GM23248 (cell line): ENCODE results near the gene HOXC13. TPM values are rescaled to one million over a fixed set of nuclear protein-coding genes. Genes with fewer than 3 reads are reported as not detected.
A peak's percentile ranks its signal among the peaks of the same experiment; 100 is the strongest.

Source experiments
- DNase-seq: peaks from one replicate; pipeline ENCODE4 v3.0.0-alpha.2; 2015
- H2AFZ ChIP-seq: fragments of 200-600 bp; sonication (generic); 2 replicates; pipeline ENCODE4 v1.6.1; 2016; ENCODE audit warnings: antibody characterized with exemption
- H3F3A ChIP-seq: fragments of 200-600 bp; sonication (generic); 2 replicates; pipeline ENCODE4 v1.6.1; 2016; ENCODE audit warnings: mild to moderate bottlenecking, antibody characterized with exemption, mixed run types; ENCODE audit not compliant: insufficient read depth
- H3K27ac ChIP-seq: fragments of 200-600 bp; sonication (generic); 2 replicates; pipeline ENCODE4 v1.5.1; 2016; ENCODE audit warnings: mild to moderate bottlenecking
- H3K27me3 ChIP-seq: fragments of 200-600 bp; sonication (generic); replicated peaks from 2 replicates; pipeline ENCODE4 v1.6.1; 2016; ENCODE audit warnings: mild to moderate bottlenecking; ENCODE audit not compliant: insufficient read depth
- H3K36me3 ChIP-seq: fragments of 200-600 bp; sonication (generic); 2 replicates; pipeline ENCODE4 v1.6.1; 2016; ENCODE audit warnings: low read depth, mild to moderate bottlenecking
- H3K4me1 ChIP-seq: fragments of 200-600 bp; sonication (generic); 2 replicates; pipeline ENCODE4 v1.6.1; 2016; ENCODE audit warnings: mild to moderate bottlenecking; ENCODE audit not compliant: insufficient read depth
- H3K4me2 ChIP-seq: fragments of 200-600 bp; sonication (generic); one replicate; pipeline ENCODE4 v1.6.1; 2016; ENCODE audit warnings: mild to moderate bottlenecking; ENCODE audit not compliant: unreplicated experiment
- H3K4me3 ChIP-seq: fragments of 200-600 bp; sonication (generic); 2 replicates; pipeline ENCODE4 v1.5.1; 2016; ENCODE audit warnings: mild to moderate bottlenecking
- H3K79me2 ChIP-seq: fragments of 200-600 bp; sonication (generic); 2 replicates; pipeline ENCODE4 v1.6.1; 2016; ENCODE audit warnings: mild to moderate bottlenecking; ENCODE audit not compliant: insufficient read depth
- H3K9ac ChIP-seq: fragments of 200-600 bp; sonication (generic); 2 replicates; pipeline ENCODE4 v1.6.1; 2016; ENCODE audit warnings: mild to moderate bottlenecking
- H3K9me2 ChIP-seq: fragments of 200-600 bp; sonication (generic); 2 replicates; pipeline ENCODE4 v1.6.1; 2016; ENCODE audit warnings: mixed run types, mild to moderate bottlenecking, moderate library complexity; ENCODE audit not compliant: insufficient read depth
- H3K9me3 ChIP-seq: fragments of 200-600 bp; sonication (generic); one replicate; pipeline ENCODE4 v1.6.1; 2017; ENCODE audit warnings: low read depth
- H4K20me1 ChIP-seq: fragments of 200-600 bp; sonication (generic); 2 replicates; pipeline ENCODE4 v1.6.0; 2016; ENCODE audit not compliant: insufficient read depth
- EZH2 ChIP-seq: fragments of 200-600 bp; sonication (generic); IDR thresholded peaks from 2 replicates; pipeline ENCODE4 v1.6.1; 2018; ENCODE audit warnings: antibody characterized with exemption, mild to moderate bottlenecking; ENCODE audit not compliant: insufficient read depth, poor library complexity, severe bottlenecking
- EZH2phosphoT487 ChIP-seq: fragments of 200-600 bp; sonication (generic); IDR thresholded peaks from 2 replicates; pipeline ENCODE4 v1.6.1; 2018; ENCODE audit warnings: antibody characterized with exemption, moderate library complexity, mild to moderate bottlenecking, low read depth; ENCODE audit not compliant: insufficient read depth
- WGBS, 2 experiments: methylation state at CpG; one replicate each; pipeline ENCODE4 v1.1.6; 2015 to 2017; ENCODE audit warnings: low lambda C conversion rate in 2 of 2, low coverage in 1 of 2; ENCODE audit errors: missing lambda C conversion rate in 2 of 2; 5-methylcytosine and 5-hydroxymethylcytosine counted together
- in situ Hi-C: fragments of 300-500 bp; cut with MboI; formaldehyde crosslinking; loops from 2 replicates; pipeline ENCODE4 v1.15.0; 2020
- polyA plus RNA-seq: library from polyadenylated mRNA; unstranded; fragments of >200 nt; fragmentation: Nextera tagmentation; extraction: Ambion mirVana; gene quantifications from 2 replicates; pipeline ENCODE4 v1.2.1, GENCODE V29; 2016
- total RNA-seq: library from RNA; depleted of rRNA; stranded (reverse); fragments of >200 nt; shearing (Covaris generic); gene quantifications from 2 replicates; pipeline ENCODE4 v1.2.3, GENCODE V29; 2014

Gene HOXC13
- total and polyA plus RNA-seq, 2 experiments from 2014 or later, result not detected

DNA sequence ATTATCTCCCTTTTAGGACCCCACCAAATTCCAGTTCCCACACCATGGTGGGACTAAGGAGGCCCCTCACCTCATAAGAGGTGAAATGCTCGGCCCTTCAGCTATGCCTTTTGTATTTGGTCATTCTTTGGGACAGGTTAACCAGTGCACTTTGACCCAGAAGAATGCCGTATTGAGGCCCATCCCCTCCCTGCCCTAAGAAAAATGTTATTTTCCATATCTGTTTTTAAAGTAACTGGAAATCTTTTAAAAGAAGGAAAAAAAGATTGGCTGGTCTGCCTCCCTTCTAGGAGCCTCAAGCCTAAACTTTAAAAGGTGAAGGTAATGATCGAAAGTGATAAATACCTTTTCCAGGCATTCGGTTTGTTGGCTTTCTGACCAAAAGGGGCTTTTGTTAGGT, 5.7 kb upstream of the HOXC13 start:
- no peak overlapping the region for H3K4me2 ChIP-seq
- no peaks in the 10 kb centered on the region for H3K9me2 ChIP-seq
- H3K27ac ChIP-seq, result no peak overlapping the region
- H3F3A ChIP-seq, result no peaks in the 10 kb centered on the region
- no peak overlapping the region for H3K4me3 ChIP-seq
- 63 to 64% methylated on average over 4 of the region's 4 CpGs for WGBS, 2 experiments
- H3K27me3 ChIP-seq, result peaks cover 100% of the 10 kb centered on the region
- no peaks in the 10 kb centered on the region for H3K79me2 ChIP-seq
- H3K4me1 ChIP-seq, result no peaks in the 10 kb centered on the region
- in situ Hi-C loops, result no loop called here
- H2AFZ ChIP-seq, result no peak overlapping the region
- no peaks in the 10 kb centered on the region for H3K36me3 ChIP-seq
- no peak overlapping the region for H3K9ac ChIP-seq
- DNase-seq, result no peak
- H4K20me1 ChIP-seq, result no peaks in the 10 kb centered on the region
- TF ChIP-seq EZH2 (no peak), EZH2phosphoT487 (no peak)
- no peaks in the 10 kb centered on the region for H3K9me3 ChIP-seq

DNA sequence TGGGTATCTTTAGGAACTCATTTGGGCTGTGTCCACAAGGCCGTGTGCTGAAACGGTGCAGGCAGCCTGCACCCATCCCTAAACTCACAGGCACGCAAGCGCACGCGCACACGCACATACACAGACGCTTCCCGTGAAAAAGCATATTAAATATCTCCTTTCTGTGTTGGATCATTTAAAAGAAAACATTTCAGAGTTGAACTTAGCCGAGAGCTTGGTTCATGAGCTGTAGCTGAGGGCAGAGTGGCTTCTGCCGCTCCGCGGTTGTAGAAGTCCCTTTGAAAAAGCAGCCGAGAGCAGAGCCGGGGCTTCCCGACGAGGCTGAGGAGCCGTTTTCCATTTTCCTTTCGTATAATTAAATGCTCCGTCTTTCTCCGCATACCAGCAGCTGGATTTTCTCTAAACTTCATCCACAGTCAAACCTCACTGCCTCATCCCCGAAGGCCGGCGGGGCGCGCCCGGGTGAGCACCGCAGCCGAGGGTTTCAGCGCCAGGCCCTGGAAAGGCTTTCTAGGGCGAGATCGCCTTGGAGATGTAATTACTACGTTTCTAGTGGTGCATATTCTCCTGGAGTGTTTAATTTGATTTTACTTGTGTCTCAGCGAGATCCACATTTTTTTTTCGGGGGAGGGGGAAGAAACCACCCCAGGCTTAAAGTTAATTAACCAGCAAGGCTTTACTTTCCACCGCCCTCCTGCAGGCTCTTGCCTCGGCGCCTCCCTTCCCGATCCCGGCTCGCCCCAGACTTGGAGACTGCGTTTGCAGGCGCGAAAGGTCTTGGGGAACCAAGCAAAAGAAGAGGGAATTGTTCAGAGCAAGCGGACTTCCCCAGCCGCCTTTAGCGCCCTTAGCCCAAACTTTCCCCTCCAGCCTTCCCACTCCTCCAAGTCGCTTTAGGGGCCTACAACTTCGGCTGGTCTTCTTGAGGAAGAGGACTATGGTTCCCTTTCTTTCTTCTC, 3.0 kb upstream of the HOXC13 start:
- peak overlapping the region; percentile 19; the same call in 1 of the 2 replicates for H2AFZ ChIP-seq
- H3K36me3 ChIP-seq, result no peaks in the 10 kb centered on the region
- H3K27ac ChIP-seq, result no peak overlapping the region
- 16 to 19% methylated on average over 49 of the region's 49 CpGs for WGBS, 2 experiments
- H3K79me2 ChIP-seq, result no peaks in the 10 kb centered on the region
- H3K4me1 ChIP-seq, result no peaks in the 10 kb centered on the region
- in situ Hi-C loops, result no loop called here
- no peaks in the 10 kb centered on the region for H4K20me1 ChIP-seq
- no peaks in the 10 kb centered on the region for H3F3A ChIP-seq
- peak; percentile 29 for DNase-seq
- H3K9ac ChIP-seq, result no peak overlapping the region
- H3K9me3 ChIP-seq, result no peaks in the 10 kb centered on the region
- H3K4me3 ChIP-seq, result peak overlapping the region; percentile 19
- peaks cover 100% of the 10 kb centered on the region for H3K27me3 ChIP-seq
- peak overlapping the region; percentile 25 for H3K4me2 ChIP-seq
- TF ChIP-seq EZH2 (peak; percentile 99), EZH2phosphoT487 (peak; percentile 57; the same call in 1 of the 2 replicates)
- no peaks in the 10 kb centered on the region for H3K9me2 ChIP-seq

DNA sequence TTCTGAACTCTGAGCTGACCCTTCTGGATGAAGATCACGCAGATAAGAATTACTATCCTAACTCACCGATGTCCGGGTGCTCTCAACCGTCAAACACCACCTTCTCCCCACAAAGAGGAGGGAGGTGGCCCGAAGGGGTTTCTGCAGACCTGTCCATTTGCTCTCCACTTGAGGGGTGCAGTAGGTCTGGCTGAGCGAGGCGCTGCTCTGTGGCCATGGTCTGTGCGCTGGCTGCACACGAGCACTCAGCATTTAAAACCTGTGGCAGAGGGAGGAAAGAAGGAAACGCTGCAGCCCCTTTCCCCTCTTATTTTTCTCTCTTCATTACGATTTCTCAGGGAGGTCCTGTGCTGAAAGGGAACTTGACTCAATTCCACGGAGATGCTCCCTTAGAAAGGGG, 1.5 kb upstream of the HOXC13 start:
- Histone ChIP-seq H3K9ac (no peak overlapping the region), H3K79me2 (no peaks in the 10 kb centered on the region), H3K9me2 (no peaks in the 10 kb centered on the region), H3F3A (no peaks in the 10 kb centered on the region), H3K27ac (no peak overlapping the region), H3K36me3 (no peaks in the 10 kb centered on the region), H3K9me3 (no peaks in the 10 kb centered on the region), H2AFZ (no peak overlapping the region), H3K4me3 (no peak overlapping the region), H4K20me1 (no peaks in the 10 kb centered on the region), H3K4me2 (no peak overlapping the region), H3K27me3 (peaks cover 99% of the 10 kb centered on the region), H3K4me1 (no peaks in the 10 kb centered on the region)
- 11 to 12% methylated on average over 12 of the region's 12 CpGs for WGBS, 2 experiments
- no peak for TF ChIP-seq EZH2phosphoT487
- TF ChIP-seq EZH2, result no peak
- in situ Hi-C loops, result no loop called here
- DNase-seq, result no peak

DNA sequence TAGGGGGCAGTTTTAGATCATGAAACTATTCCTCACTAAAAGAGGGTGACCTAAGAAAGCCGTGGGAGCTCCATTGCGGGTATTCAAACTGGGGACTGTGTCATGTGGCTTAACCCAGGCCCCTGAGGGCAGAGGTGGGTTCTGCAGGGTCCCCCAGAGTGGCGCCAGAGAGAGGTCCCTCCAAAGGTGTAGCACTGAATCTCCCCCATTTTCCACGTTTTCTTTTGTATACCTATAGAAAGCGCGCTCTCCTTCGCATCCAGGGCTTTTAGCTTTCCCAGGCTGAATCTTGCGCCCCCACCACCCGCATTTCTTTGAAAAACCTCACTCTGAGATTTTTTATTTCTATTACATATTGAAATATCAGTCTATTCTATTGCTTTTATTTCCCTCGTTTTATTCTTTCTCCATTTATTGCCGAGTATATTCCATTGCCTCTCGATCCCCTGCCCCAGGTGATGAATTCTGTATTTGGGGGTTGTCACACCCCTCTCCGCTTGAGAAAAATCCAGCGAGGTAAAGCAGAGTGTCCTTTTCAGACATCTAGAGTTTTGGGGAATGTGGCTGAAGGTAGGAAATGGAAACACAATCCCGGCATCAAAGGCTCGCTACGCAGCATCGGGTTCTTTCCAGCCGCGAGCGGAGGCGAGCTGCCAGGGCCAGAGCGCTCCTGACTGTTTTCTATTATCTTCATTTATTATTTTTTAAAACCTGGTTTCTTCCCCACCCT, 870 bp upstream of the HOXC13 start:
- no peak for DNase-seq
- no peaks in the 10 kb centered on the region for H3F3A ChIP-seq
- 29 to 31% methylated on average over 23 of the region's 23 CpGs for WGBS, 2 experiments
- H3K9me2 ChIP-seq, result no peaks in the 10 kb centered on the region
- no peak overlapping the region for H3K27ac ChIP-seq
- H3K27me3 ChIP-seq, result peaks cover 97% of the 10 kb centered on the region
- TF ChIP-seq EZH2phosphoT487, result 0 out of 2 replicates have a peak, but pooled peaks have one; percentile 50
- TF ChIP-seq EZH2, result peak; percentile 49
- H3K36me3 ChIP-seq, result no peaks in the 10 kb centered on the region
- no peaks in the 10 kb centered on the region for H4K20me1 ChIP-seq
- H3K4me3 ChIP-seq, result no peak overlapping the region
- H2AFZ ChIP-seq, result no peak overlapping the region
- H3K4me2 ChIP-seq, result no peak overlapping the region
- H3K9me3 ChIP-seq, result no peaks in the 10 kb centered on the region
- in situ Hi-C loops, result no loop called here
- H3K79me2 ChIP-seq, result no peaks in the 10 kb centered on the region
- no peak overlapping the region for H3K9ac ChIP-seq
- H3K4me1 ChIP-seq, result no peaks in the 10 kb centered on the region
